Renal cortex interstitium (tissue), 11 donors: ENCODE data around the gene CALM1. TPM values are rescaled to one million over a fixed set of nuclear protein-coding genes. Genes with fewer than 3 reads are reported as not detected.
"Not testable (repeated sequence)": the region's sequence is repeated elsewhere in the genome, so short reads cannot be mapped to it uniquely, and the experiment has no call there.

Experiments used
- DNase-seq, 11 donors: peaks; one replicate each; pipeline ENCODE4 v3.0.0-alpha.2; 2013; ENCODE audit warnings: low read depth in 9 of 11, low spot score in 4 of 11; ENCODE audit errors: extremely low read depth in 1 of 11
- polyA plus RNA-seq, 3 donors: library from polyadenylated mRNA; unstranded; fragments of 120-200 nt; gene quantifications; one replicate each; pipeline ENCODE4 v1.2.1, GENCODE V29; 2013; ENCODE audit not compliant: insufficient read length in 3 of 3

CALM1 gene
- polyA plus RNA-seq, 3 donors: 325 to 393 (median 356) TPM

- DNase-seq: no peak
These were observed 17.7 kb upstream of the CALM1 start for GRCh38 chr14:90379106-90379505.

- no peak for DNase-seq
These were observed 15.6 kb upstream of the CALM1 start for GRCh38 chr14:90381011-90381786.

DNA sequence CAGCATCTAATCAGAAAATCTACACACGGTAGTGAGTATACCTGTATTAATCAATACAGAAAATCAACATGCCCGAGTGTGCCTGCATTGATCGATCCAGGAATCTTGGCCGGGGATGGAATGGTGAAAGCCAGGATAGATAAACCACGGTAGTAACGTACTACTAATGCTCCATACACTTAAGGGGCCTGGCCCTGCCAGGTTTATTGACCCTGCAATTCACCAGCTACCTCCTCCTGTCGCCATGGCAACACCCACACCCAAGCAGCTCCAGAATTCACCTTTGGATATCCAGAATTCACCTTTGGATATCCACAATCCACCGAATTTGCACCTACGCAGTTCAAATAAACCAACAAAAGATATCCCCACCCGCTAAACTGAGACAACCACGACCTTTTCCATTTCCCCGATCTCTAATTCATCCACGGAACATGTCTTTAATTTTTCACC is 14.8 kb upstream of the CALM1 start:
- DNase-seq: peak in 3 of 11 donors; percentile 6 to 38 (median 35)

DNA sequence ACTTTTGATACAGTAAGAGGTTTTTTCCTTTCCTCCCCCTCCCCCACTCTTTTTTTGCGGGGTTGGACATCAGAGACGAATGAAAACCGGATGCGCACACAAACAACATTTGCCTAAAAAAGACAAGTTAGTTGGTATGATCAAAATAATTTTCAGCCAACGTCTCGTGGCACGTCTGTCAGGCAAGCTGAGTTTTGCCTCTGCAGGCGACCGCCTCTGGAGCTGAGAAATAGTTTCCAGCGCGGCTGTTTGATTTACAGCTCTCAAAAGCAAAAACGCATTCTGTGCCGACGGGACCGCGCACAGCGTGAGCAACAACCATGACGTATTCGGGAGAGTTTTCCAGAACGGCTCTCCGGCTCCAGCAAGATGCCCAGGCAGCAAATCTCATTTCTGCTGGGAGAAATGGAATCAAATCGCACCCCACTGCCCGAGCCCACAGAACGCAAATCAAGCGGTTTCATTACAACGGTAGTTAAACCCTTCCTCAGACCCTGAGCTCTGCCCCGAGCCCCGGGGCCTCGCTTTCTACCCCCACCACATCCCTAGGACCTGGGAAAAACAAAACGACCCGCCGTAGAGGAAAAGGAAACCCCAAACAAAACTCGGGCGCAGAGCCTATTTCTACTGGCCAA is 14.2 kb upstream of the CALM1 start:
- peak in 5 of 11 donors; percentile 78 to 86 (median 80) for DNase-seq

DNA sequence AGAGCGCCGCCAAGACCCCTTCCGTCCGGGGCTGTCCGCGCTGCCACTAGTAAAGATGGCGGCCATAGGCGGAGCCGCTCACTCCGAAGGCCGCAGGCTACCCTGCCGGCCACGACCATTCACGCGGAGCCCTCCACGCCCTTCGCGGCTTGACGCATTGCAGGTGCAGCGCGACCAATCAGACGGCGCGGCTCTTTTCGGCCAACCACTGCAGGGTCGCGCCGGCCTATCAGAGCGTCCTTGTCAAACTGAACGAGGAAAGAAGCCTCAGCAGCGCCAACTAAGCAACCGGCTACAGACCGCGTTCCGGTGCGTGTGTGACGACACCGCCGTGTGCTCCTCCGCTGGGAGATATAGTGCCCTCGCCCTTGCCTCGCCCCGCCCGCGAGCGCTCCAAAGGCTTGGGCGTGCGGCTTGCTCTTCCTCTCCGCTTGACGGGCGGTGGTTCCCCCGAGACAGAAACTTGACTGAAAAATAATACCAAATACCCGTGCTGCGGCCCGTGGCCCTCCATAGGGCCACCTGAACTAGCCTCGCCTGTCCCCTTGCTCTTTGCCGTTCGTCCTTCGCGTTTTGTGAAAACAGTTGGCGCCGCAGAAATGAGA is 13.6 kb upstream of the CALM1 start:
- DNase-seq: peak; percentile 94 to 99 (median 99)

- DNase-seq: peak in 3 of 11 donors; percentile 38 to 56 (median 54)
These were observed 12.9 kb upstream of the CALM1 start for GRCh38 chr14:90383731-90384542.

DNA sequence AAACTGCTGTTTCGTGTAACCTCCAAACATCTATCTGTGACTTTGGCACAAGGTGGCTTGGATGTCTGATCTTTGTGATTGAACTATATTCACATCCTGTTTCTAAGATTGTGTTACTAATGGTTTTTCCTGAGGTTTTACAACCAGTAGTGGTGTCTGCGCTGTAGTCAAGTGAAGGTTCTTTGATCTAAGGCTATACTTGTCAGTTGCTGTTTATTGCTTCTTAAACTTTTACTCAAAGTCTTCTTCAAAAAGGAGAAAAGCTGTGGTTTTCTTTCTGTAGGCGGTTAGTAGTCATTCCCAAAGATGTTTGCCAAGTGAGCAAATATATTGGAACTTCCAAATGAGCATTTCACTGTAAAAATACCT is 12.3 kb upstream of the CALM1 start:
- no peak for DNase-seq

GRCh38 chr14:90386321-90386720 is 10.5 kb upstream of the CALM1 start:
- DNase-seq: no peak

DNA sequence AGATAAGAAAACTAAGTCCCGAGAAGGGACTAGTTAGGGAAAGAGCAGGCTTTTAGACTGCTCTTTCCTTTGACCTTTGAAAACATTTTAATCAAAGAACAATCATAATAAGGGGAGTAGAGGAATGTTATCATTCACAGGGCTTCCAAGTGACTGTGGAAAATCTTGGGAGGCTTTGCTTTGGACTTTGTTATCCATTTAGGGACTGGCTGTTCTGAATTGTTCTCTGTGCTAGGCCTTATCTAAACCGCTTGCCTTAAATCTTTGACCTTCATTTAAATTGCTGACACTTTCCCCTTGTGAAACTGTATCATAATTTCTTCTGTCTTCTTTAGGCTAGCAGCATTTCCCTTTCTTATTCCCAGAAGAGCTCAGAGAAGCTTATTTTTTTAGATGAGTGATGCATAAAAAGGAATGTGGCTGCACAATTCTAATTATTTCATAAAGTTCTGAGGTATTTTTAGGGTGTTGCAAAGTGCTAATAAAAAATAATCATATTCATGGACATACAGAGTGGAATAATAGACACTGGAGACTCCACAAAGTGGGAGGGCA is 9.5 kb upstream of the CALM1 start:
- DNase-seq: no peak

DNA sequence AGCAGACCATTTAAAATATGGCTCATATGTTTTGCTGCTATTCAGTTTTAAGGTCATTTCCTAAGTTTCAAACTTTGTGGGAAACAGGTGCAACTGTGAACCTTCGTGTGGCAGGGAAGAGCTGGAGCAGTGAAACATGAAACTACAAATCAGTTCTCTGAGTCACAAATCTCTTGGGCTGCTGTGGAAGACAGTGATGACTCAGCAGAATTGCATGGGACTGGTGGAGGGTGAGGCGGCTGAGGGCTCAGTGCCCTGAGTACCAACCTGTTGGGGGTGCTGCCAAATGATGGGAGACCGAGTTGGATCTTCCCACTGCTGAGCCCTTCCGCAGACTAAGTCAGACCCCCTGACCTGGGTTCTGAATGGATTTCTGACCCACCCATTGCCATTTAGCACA is 8.4 kb upstream of the CALM1 start:
- no peak for DNase-seq

DNA sequence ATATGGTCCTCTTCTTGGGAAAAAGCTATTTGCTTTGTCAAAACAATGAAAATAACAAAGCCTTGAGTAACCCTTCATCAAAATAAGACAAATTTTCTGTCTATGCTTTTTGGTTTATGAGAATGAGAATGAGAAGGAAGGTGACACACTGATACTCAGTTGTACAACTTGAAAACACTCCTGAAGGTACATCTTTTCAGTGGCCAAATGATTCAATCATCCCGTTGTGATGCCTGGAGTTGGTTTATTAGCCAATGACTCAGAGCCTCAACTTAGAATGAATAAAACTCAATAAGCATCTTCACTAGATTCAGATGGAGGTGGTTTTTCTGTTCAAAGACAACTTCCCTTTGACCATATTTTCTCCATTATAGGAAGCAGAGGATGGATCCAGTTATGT is 7.8 kb upstream of the CALM1 start:
- no peak for DNase-seq

DNA sequence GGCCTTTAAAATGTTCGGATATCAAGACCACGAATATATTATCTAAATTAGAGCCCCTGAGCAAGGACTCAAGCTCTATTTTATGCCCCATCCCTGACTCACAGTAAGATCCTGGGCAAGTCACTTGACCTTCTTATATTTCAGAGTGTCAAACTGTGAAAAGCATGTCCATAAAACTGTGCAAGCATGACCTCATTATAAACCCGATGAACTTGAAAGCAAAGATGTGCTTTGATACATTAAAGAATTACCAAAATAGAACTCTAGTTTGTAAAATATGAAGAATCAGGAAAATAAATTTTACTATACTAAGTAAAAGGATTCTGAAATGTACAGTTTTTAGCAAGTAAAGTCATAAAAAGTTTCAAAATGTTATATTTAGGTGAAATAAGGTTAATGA is 2.9 kb upstream of the CALM1 start:
- DNase-seq: no peak

GRCh38 chr14:90394782-90395181 is 2.0 kb upstream of the CALM1 start:
- not testable (repeated sequence) for DNase-seq

- peak in 1 of 11 donors; percentile 40 for DNase-seq
These were observed 841 bp downstream of the CALM1 start for GRCh38 chr14:90397425-90398314.

DNA sequence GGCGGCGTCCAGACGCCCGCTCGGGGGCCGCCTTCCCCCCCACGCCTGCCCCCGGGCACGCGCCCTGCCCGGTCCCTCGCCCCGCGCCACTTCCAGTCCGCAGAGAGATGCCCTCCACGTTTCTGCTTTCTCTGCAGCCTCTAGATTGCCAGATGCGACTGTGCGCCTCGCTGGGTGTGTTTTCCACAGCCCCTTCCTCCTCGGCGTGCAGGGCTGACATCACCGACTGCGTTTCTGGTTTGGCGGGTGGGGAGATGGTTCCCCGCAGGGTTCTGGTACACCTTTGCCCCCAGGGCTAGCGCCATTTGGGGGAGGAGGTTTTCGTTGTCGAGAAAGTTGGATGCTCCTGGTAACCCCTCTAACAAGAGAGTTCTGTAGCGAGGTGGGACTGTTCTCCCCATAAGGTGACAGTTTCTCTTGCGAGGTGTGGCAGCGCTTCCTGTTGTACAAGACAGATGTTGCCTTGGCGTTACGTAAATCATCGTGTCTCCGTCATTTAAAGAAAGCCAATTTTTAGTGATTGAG is 1.5 kb downstream of the CALM1 start:
- DNase-seq: peak in 1 of 11 donors; percentile 38

- DNase-seq: no peak
These were observed 2.2 kb downstream of the CALM1 start for GRCh38 chr14:90398841-90399540.
